Vagina (tissue), 2 donors: ENCODE measurements around the gene IGFBP6. TPM values are rescaled to one million over a fixed set of nuclear protein-coding genes. Genes with fewer than 3 reads are reported as not detected.
A peak's percentile ranks its signal among the peaks of the same experiment; 100 is the strongest.
"Not testable (repeated sequence)": the region's sequence is repeated elsewhere in the genome, so short reads cannot be mapped to it uniquely, and the experiment has no call there.

ENCODE experiments used
- DNase-seq, 2 donors: peaks; one replicate each; pipeline ENCODE4 v3.0.0-alpha.2; 2017; ENCODE audit errors: extremely low spot score in 2 of 2
- H3K27ac ChIP-seq: fragments of 200-600 bp; sonication (generic); one replicate; pipeline ENCODE4 v1.5.1; 2019
- H3K27me3 ChIP-seq: fragments of 200-600 bp; sonication (generic); one replicate; pipeline ENCODE4 v1.5.1; 2019
- H3K36me3 ChIP-seq, 2 donors: fragments of 200-600 bp; sonication (generic); one replicate each; pipeline ENCODE4 v1.5.1; 2017 to 2019
- H3K4me1 ChIP-seq: fragments of 200-600 bp; sonication (generic); one replicate; pipeline ENCODE4 v1.5.1; 2019
- H3K4me3 ChIP-seq, 2 donors: fragments of 200-600 bp; sonication (generic); 1 replicate in 1 of 2; 2 replicates in 1 of 2; pipeline ENCODE4 v1.5.1; 2016 to 2019
- H3K9me3 ChIP-seq: fragments of 200-600 bp; sonication (generic); one replicate; pipeline ENCODE4 v1.5.1; 2019
- POLR2A ChIP-seq, 2 donors: fragments of 450-650 bp; IDR thresholded peaks; one replicate each; pipeline ENCODE4 v1.6.1; 2017; ENCODE audit warnings: antibody characterized with exemption in 2 of 2, mild to moderate bottlenecking in 2 of 2, moderate library complexity in 2 of 2
- POLR2AphosphoS5 ChIP-seq, 2 donors: sonication (generic); formaldehyde crosslinking; IDR thresholded peaks; one replicate each; pipeline ENCODE4 v1.9.0; 2017; ENCODE audit warnings: antibody characterized with exemption in 2 of 2, mild to moderate bottlenecking in 2 of 2, low read depth in 1 of 2; ENCODE audit not compliant: insufficient read depth in 1 of 2
- intact Hi-C: fragments of 100-400 bp; cut with DNase I; formaldehyde crosslinking; loops from one replicate; pipeline ENCODE4 v1.15.1; 2023
- total RNA-seq: library from RNA; depleted of rRNA; stranded (reverse); fragments of >200 nt; gene quantifications from one replicate; pipeline ENCODE4 v1.2.3, GENCODE V29; 2016
- TF ChIP-seq, protein P1 (sequence below), 3 experiments: fragments of 450-650 bp in 2 of 3; fragments of 200-600 bp in 1 of 3; sonication (generic) in 1 of 3; IDR thresholded peaks; one replicate each; pipeline ENCODE4 v1.5.1; 2017 to 2019; ENCODE audit warnings: antibody characterized with exemption in 3 of 3, mild to moderate bottlenecking in 2 of 3, moderate library complexity in 2 of 3

Gene IGFBP6
- total RNA-seq, 1 donor from 2014 or later, result 684 TPM

- DNase-seq, result no peak
- H3K4me1 ChIP-seq, result peaks cover 16% of the 10 kb centered on the region
- intact Hi-C loops, result no loop called here
- peaks cover 0 to under 1% of the 10 kb centered on the region in 2 donors for H3K36me3 ChIP-seq
- TF ChIP-seq, protein P1, sequence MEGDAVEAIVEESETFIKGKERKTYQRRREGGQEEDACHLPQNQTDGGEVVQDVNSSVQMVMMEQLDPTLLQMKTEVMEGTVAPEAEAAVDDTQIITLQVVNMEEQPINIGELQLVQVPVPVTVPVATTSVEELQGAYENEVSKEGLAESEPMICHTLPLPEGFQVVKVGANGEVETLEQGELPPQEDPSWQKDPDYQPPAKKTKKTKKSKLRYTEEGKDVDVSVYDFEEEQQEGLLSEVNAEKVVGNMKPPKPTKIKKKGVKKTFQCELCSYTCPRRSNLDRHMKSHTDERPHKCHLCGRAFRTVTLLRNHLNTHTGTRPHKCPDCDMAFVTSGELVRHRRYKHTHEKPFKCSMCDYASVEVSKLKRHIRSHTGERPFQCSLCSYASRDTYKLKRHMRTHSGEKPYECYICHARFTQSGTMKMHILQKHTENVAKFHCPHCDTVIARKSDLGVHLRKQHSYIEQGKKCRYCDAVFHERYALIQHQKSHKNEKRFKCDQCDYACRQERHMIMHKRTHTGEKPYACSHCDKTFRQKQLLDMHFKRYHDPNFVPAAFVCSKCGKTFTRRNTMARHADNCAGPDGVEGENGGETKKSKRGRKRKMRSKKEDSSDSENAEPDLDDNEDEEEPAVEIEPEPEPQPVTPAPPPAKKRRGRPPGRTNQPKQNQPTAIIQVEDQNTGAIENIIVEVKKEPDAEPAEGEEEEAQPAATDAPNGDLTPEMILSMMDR (IDR thresholded peaks at IDR 0.05), result no peak
- TF ChIP-seq POLR2A (IDR thresholded peaks at IDR 0.05) (no peak), POLR2AphosphoS5 (IDR thresholded peaks at IDR 0.05; ENCODE audit: insufficient read depth in 1 of 2, low read depth in 1 of 2) (no peak)
- H3K9me3 ChIP-seq, result no peaks in the 10 kb centered on the region
- H3K4me3 ChIP-seq, result no peak overlapping the region
- peak overlapping the region; percentile 10 for H3K27ac ChIP-seq
- no peaks in the 10 kb centered on the region for H3K27me3 ChIP-seq
Observed at GRCh38 chr12:53107122-53107521, 9.7 kb downstream of the IGFBP6 start.

DNA sequence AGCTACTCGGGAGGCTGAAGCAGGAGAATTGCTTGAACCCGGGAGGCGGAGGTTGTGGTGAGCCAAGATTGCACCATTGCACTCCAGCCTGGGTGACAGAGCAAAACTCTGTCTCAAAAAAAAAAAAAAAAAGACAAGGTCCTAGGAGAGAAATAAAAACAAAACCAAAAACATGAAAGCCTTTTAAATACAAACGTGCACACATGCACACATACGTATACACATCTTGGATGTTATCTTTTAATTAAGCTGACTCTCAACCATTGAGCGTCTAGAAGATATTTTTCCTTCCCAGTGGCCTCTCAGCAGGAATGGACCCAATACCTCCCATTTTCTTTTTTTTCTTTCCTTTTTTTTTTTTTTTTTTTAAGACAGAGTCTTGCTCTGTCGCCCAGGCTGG lies 15.0 kb downstream of the IGFBP6 start:
- H3K4me3 ChIP-seq, DNase-seq, H3K27ac ChIP-seq, H3K36me3 ChIP-seq, H3K9me3 ChIP-seq, H3K4me1 ChIP-seq, H3K27me3 ChIP-seq, intact Hi-C loops: not testable (repeated sequence)

DNA sequence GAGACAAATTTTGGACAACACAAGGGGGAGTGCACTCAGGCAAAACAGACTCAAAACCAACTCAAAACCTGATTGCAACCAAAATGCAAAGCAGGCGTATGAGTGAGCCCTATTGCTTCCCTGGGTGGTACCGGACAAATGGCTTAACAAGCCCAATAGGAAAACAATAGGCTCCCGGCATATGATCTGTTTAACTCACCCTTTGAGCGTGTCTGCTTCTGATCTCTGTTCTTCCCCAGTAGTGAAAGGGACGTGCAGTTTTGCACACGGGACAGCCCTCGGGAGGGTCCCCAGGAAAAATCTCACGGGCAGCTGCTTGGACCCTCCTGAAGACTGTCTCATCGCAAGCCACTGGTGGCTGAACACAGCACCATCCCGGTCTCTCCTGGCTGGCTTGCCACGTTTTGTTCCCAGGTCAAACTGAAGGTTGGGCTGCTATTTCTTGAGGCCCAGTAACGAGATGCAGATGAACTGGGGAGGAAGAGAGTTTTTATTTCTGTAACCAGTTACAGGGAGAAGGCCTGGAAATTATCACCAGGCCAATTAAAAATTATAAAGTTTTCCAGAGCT lies 15.8 kb downstream of the IGFBP6 start:
- no peaks in the 10 kb centered on the region for H3K4me1 ChIP-seq
- H3K4me3 ChIP-seq, result no peak overlapping the region
- no peak overlapping the region for H3K27ac ChIP-seq
- no peaks in the 10 kb centered on the region for H3K9me3 ChIP-seq
- H3K27me3 ChIP-seq, result no peaks in the 10 kb centered on the region
- no peaks in the 10 kb centered on the region for H3K36me3 ChIP-seq
- TF ChIP-seq, protein P1 (IDR thresholded peaks at IDR 0.05), result no peak
- TF ChIP-seq POLR2A (IDR thresholded peaks at IDR 0.05) (no peak), POLR2AphosphoS5 (IDR thresholded peaks at IDR 0.05; ENCODE audit: insufficient read depth in 1 of 2, low read depth in 1 of 2) (no peak)
- intact Hi-C loops, result no loop called here
- no peak for DNase-seq

GRCh38 chr12:53113951-53114350 lies 16.5 kb downstream of the IGFBP6 start:
- H3K27ac ChIP-seq, result no peak overlapping the region
- H3K27me3 ChIP-seq, result no peaks in the 10 kb centered on the region
- DNase-seq, result no peak
- intact Hi-C loops, result no loop called here
- no peaks in the 10 kb centered on the region for H3K36me3 ChIP-seq
- H3K4me3 ChIP-seq, result no peak overlapping the region
- no peak for TF ChIP-seq POLR2A (IDR thresholded peaks at IDR 0.05)
- no peaks in the 10 kb centered on the region for H3K9me3 ChIP-seq
- H3K4me1 ChIP-seq, result no peaks in the 10 kb centered on the region

DNA sequence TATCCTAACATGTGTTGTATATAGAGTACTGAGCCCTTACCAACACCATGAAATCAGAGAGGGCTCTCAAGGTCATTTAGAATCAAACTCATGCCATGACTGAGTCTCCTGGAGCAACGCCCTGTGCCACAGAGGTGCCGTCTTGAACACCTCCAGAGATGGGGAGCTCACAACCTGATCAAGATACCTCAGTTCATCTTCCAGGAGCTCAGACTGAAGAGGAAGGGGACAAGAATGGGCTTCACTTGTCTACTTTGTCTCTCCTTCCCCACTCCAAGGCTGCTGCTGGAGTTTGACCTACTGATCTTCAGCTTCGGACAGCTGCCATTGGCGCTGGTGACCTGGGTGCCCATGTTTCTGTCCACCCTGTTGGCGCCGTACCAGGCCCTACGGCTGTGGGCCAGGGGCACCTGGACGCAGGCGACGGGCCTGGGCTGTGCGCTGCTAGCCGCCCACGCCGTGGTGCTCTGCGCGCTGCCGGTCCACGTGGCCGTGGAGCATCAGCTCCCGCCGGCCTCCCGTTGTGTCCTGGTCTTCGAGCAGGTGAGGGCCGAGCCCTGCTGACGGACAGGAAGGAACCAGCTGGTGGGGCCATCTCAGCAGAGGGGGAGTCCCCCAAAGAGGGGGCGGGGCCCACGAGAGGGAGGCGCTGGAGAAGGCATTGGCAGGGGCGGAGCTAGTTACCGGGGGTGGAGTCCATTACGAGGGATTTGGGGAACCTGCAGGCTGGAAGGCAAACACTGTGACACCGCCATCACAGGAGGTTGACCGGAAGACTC lies 17.8 kb downstream of the IGFBP6 start:
- TF ChIP-seq POLR2AphosphoS5 (IDR thresholded peaks at IDR 0.05; ENCODE audit: insufficient read depth in 1 of 2, low read depth in 1 of 2) (no peak), POLR2A (IDR thresholded peaks at IDR 0.05) (no peak)
- TF ChIP-seq, protein P1 (IDR thresholded peaks at IDR 0.05), result no peak
- H3K27me3 ChIP-seq, result no peaks in the 10 kb centered on the region
- intact Hi-C loops, result no loop called here
- no peak overlapping the region for H3K4me3 ChIP-seq
- no peaks in the 10 kb centered on the region for H3K4me1 ChIP-seq
- H3K27ac ChIP-seq, result no peak overlapping the region
- no peaks in the 10 kb centered on the region for H3K9me3 ChIP-seq
- no peak for DNase-seq
- no peaks in the 10 kb centered on the region for H3K36me3 ChIP-seq
